ENCODE measurements around the gene RBL1. TPM values are rescaled to one million over a fixed set of nuclear protein-coding genes. Genes with fewer than 3 reads are reported as not detected.
A peak's percentile ranks its signal among the peaks of the same experiment; 100 is the strongest.

Gene RBL1
- total and polyA plus RNA-seq, 10 of the 15 experiments (the other 5 are each of a cell fraction or from before 2014, with no cell fraction given): 4.5 to 51.1 (median 24.9) TPM

DNA sequence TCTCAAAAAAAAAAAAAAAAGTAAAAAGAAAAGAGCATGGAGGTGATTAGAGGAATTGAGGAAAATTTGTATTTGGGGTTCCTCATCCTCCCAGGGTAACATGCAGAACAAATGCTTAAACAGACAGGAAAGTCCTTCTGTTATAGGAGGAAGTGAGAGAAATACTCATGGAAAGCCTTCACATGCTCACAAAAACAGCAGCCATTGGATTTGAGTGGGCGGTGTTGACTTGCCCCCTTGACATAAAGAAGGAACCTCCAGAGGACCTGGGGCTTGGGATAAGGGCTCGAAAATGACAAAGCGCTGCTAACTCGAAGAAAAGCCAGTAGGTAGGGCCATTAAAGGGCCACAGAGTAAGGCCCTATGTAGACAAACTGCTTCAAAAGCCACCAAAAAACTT, 126.7 kb downstream of the RBL1 start:
- intact Hi-C loops (cut with micrococcal nuclease; ENCODE audit: unreplicated experiment) (no loop called here), in situ Hi-C loops (cut with MboI) (no loop called here)
- POLR2A ChIA-PET: no interaction called here
- BruUV-seq (replicated peaks): no TSS peak
- TF ChIP-seq MEF2A (IDR thresholded peaks at IDR 0.05; ENCODE audit: insufficient read depth, low read depth, low read length) (no peak), SRF (IDR thresholded peaks at IDR 0.05; ENCODE audit: low read depth in 2 of 2, low read length in 2 of 2) (no peak), LARP7 (IDR thresholded peaks at IDR 0.05) (no peak), SPI1 (IDR thresholded peaks at IDR 0.05; ENCODE audit: borderline replicate concordance, insufficient read depth, low read depth, low read length) (no peak), POLR2A (IDR thresholded peaks at IDR 0.05; ENCODE audit: low read depth, low read length) (no peak), TCF3 (IDR thresholded peaks at IDR 0.05; ENCODE audit: borderline replicate concordance, insufficient read depth, low read depth, low read length) (no peak), STAT3 (IDR thresholded peaks at IDR 0.05; ENCODE audit: low read depth, low read length) (no peak), SIX5 (IDR thresholded peaks at IDR 0.05; ENCODE audit: low read depth, low read length, severe bottlenecking) (no peak), FOS (IDR thresholded peaks at IDR 0.05; ENCODE audit: borderline replicate concordance, extremely low read depth, insufficient read length) (no peak), KLF5 (IDR thresholded peaks at IDR 0.05; ENCODE audit: partially characterized antibody) (no peak), DPF2 (IDR thresholded peaks at IDR 0.05) (no peak), FOXK2 (IDR thresholded peaks at IDR 0.05) (no peak), SMAD1 (IDR thresholded peaks at IDR 0.05; ENCODE audit: low read depth, partially characterized antibody) (no peak), WRNIP1 (IDR thresholded peaks at IDR 0.05; ENCODE audit: borderline replicate concordance, low read depth, low read length) (no peak), BCL11A (IDR thresholded peaks at IDR 0.05; ENCODE audit: low read depth, low read length) (no peak), CREM (IDR thresholded peaks at IDR 0.05; ENCODE audit: low read depth) (no peak), NRF1 (conservative IDR thresholded peaks at IDR 0.05; ENCODE audit: low read depth, low read length) (no peak), YBX1 (IDR thresholded peaks at IDR 0.05) (no peak)
- Histone ChIP-seq H3K36me3 (ENCODE audit: control insufficient read depth in 2 of 2, insufficient read depth in 2 of 2, low read length in 1 of 2) (no peaks in the 10 kb centered on the region), H3K9me3 (replicated peaks; ENCODE audit: control insufficient read depth, insufficient read depth, low read length) (no peaks in the 10 kb centered on the region), H3K9ac (ENCODE audit: control insufficient read depth, insufficient read depth, low read length) (no peak overlapping the region), H4K20me1 (ENCODE audit: control insufficient read depth, insufficient read depth) (no peaks in the 10 kb centered on the region), H3K4me1 (ENCODE audit: control insufficient read depth, insufficient read depth, low read length) (no peaks in the 10 kb centered on the region), H3K79me2 (ENCODE audit: control insufficient read depth, insufficient read depth, low read length) (no peaks in the 10 kb centered on the region), H3K27ac (ENCODE audit: control insufficient read depth, insufficient read depth) (no peak overlapping the region), H2AFZ (ENCODE audit: control insufficient read depth, low read depth, low read length) (peak overlapping the region; percentile 66), H3K27me3 (replicated peaks in 1 of 2; ENCODE audit: control insufficient read depth in 2 of 2, insufficient read depth in 2 of 2, low read length in 1 of 2) (no peaks in the 10 kb centered on the region), H3K4me3 (no peak overlapping the region), H3K4me2 (ENCODE audit: control insufficient read depth, insufficient read depth) (no peak overlapping the region)
- SMC1A ChIA-PET (ENCODE audit: uncharacterized antibody, unreplicated experiment): interaction anchor here (1.3 kb wide), 1 partner anchor 49 kb away, joined by 3 read pairs; no protein-coding TSS in a partner anchor
- DNase-seq (ENCODE audit: low read depth, low spot score): no peak
- no peak for ATAC-seq
- 97% methylated on average over 4 of the region's 4 CpGs for WGBS (ENCODE audit: insufficient coverage, insufficient replicate concordance, low lambda C conversion rate, missing lambda C conversion rate)
- RAD21 ChIA-PET (ENCODE audit: unreplicated experiment): no interaction called here
- CTCF ChIA-PET: no interaction called here
- FAIRE-seq: no peak
